NCI-H2081 (cell line): ENCODE measurements around the gene C12orf54.
"Not testable (repeated sequence)": the region's sequence is repeated elsewhere in the genome, so short reads cannot be mapped to it uniquely, and the experiment has no call there.

Experiments
- DNase-seq, 2 experiments: peaks; one replicate each; lab custom pipeline; 2025; lab: John Stamatoyannopoulos, UW

Gene C12orf54

GRCh38 chr12:48482198-48482597, at the start of gene C12orf54:
C12orf54 (plus strand) TSS chr12:48482498; CDS start chr12:48483297, 799 bp downstream.
- DNase-seq = no peak

- not testable (repeated sequence) for DNase-seq
Observed at GRCh38 chr12:48434016-48434415, 48.3 kb upstream of the C12orf54 start.

GRCh38 chr12:48441069-48441468, 41.2 kb upstream of the C12orf54 start:
- DNase-seq = no peak

- no peak for DNase-seq
Observed at GRCh38 chr12:48442179-48442847, 40.0 kb upstream of the C12orf54 start.

- no peak for DNase-seq
Observed at GRCh38 chr12:48445538-48445937, 36.8 kb upstream of the C12orf54 start.

- no peak for DNase-seq
Observed at GRCh38 chr12:48446161-48446776, 36.0 kb upstream of the C12orf54 start.

- no peak for DNase-seq
Observed at GRCh38 chr12:48447755-48448154, 34.5 kb upstream of the C12orf54 start.

GRCh38 chr12:48451372-48451771, 30.9 kb upstream of the C12orf54 start:
- no peak for DNase-seq

GRCh38 chr12:48452961-48453360, 29.3 kb upstream of the C12orf54 start:
- not testable (repeated sequence) for DNase-seq

GRCh38 chr12:48454667-48455066, 27.6 kb upstream of the C12orf54 start:
- no peak for DNase-seq

- DNase-seq = no peak
Observed at GRCh38 chr12:48455116-48455515, 27.2 kb upstream of the C12orf54 start.

GRCh38 chr12:48459259-48459658, 23.0 kb upstream of the C12orf54 start:
- DNase-seq = no peak

GRCh38 chr12:48469027-48469426, 13.3 kb upstream of the C12orf54 start:
- not testable (repeated sequence) for DNase-seq

- DNase-seq = no peak
Observed at GRCh38 chr12:48472259-48472658, 10.0 kb upstream of the C12orf54 start, which contains the start of gene ANP32D. ANP32D (plus strand) TSS chr12:48472559; CDS start chr12:48472665, 106 bp downstream.

GRCh38 chr12:48473061-48473460, 9.2 kb upstream of the C12orf54 start:
- DNase-seq = no peak

GRCh38 chr12:48474497-48474896, 7.8 kb upstream of the C12orf54 start:
- DNase-seq = not testable (repeated sequence)

- no peak for DNase-seq
Observed at GRCh38 chr12:48482930-48483329, 632 bp downstream of the C12orf54 start.

- no peak for DNase-seq
Observed at GRCh38 chr12:48486261-48486660, 4.0 kb downstream of the C12orf54 start.

- no peak for DNase-seq
Observed at GRCh38 chr12:48486679-48487078, 4.4 kb downstream of the C12orf54 start.

GRCh38 chr12:48489012-48489411, 6.7 kb downstream of the C12orf54 start:
- no peak for DNase-seq

- DNase-seq = not testable (repeated sequence)
Observed at GRCh38 chr12:48489456-48489855, 7.2 kb downstream of the C12orf54 start.

- DNase-seq = not testable (repeated sequence)
Observed at GRCh38 chr12:48500281-48500680, 18.0 kb downstream of the C12orf54 start.

GRCh38 chr12:48506836-48507235, 24.5 kb downstream of the C12orf54 start:
- DNase-seq = not testable (repeated sequence)

GRCh38 chr12:48508987-48509386, 26.7 kb downstream of the C12orf54 start:
- no peak for DNase-seq
